GM21423 (cell line): ENCODE data around the gene PRDM5.
"Not testable (repeated sequence)": the region's sequence is repeated elsewhere in the genome, so short reads cannot be mapped to it uniquely, and the experiment has no call there.

Experiments
- ATAC-seq: cut with Tn5 transposase; IDR thresholded peaks from one replicate; pipeline ENCODE4 v1.9.1; 2021; ENCODE audit warnings: mild to moderate bottlenecking, moderate library complexity; ENCODE audit not compliant: unreplicated experiment

The PRDM5 gene

DNA sequence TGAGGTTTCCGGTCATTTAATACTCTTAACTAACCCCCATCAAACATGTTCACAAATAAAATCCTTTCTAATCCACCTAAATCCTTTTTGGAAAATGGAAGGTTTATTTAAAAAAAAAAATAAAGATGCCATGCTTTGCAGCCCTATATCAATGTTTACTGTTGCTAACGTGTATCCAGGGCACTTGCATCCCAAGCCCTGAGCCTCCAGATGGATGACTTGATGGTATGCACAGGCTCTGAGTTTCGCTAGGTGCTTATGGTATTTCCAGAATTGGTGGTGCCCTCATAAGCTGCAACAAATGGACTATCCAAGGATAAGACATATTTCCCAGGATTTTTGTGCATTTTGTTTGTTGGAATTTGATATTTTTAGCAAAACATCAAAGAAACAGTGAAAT is 257.7 kb downstream of the PRDM5 start:
- ATAC-seq = no peak

GRCh38 chr4:120659616-120660170 is 262.8 kb downstream of the PRDM5 start:
- no peak for ATAC-seq

DNA sequence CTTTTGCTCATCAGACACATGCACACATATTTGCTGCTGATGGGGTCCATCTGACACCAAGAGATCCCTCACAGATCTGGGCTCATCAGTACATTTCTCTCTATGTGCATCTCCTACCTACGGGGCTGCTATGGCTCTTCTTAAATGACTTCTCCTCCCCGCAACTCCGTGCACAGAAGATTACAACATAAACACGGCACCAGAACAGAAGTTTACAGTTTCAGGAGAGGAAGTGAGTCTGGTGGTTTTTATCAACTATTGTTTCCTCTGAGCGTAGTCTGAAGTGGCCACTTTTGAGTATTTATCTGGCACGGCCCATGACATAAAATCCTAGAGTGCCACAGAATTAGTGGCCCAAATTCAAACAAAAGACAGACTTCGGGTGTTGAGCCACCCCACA is 263.8 kb downstream of the PRDM5 start:
- ATAC-seq = no peak

DNA sequence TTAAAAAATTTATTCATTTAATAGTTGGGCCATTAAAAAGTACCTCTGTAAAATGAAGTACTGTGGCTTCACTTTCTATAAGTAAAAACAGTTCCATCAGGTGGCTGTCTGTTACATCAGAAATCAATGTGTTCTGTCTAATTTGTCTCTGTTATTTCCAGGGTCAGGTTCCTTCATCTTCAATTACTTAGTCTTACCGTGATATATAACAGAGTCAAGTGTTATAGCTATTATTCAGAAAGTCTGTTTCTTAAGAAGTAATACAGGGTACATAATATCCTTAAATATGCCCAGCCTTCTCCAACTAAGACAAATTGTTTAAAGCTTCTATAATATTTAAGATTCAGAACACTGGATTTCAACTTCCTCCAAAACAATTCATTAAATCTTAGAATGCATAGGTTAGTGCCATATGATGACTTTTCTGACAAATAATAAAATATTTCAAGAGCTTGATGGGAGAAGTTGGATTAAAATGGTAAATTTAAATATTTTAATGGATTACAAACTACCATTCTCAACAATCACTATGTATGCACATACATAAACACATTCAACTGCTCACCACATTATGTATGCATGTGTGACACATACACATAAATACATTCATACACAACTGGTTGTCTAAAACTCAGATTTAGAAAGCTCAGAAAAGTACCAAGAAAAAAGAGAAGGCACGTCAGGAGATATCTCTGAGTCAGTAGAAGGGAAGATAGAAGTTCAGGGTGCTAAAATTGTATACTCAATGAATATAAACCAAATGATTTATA is 268.5 kb downstream of the PRDM5 start:
- no peak for ATAC-seq

- not testable (repeated sequence) for ATAC-seq
These were observed 274.2 kb downstream of the PRDM5 start for GRCh38 chr4:120648336-120648735.
